Measurements from ENCODE around the gene SYTL2.

The SYTL2 gene

DNA sequence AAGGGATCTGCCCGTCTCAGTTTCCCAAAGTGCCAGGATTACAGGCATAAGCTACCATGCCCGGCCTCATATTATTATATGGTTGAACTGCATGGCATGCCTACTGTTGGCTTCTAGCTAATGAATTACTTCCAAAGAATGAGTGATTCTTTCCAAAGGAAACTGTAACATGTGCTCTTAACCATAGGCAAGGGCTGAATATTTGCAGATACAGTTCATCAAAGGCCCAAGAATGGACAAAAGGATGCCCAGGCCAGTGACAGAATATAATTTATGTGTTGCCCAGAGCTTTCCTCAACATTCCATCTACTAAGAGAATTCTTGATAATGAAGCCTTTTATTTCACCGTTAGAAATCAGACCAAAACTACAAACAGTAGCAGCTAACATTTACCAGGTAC lies 98.0 kb downstream of the SYTL2 start:
- Histone ChIP-seq H3K9me3 (ENCODE audit: control extremely low read depth in 1 of 5, control insufficient read depth in 4 of 5, insufficient read depth in 2 of 5, low read depth in 1 of 5, low read length in 4 of 5) (no peaks in the 10 kb centered on the region), H3K27me3 (replicated peaks in 2 of 5; ENCODE audit: control insufficient read depth in 4 of 5, insufficient read depth in 5 of 5, low read length in 4 of 5) (no peaks in the 10 kb centered on the region), H3K4me1 (ENCODE audit: control extremely low read depth in 1 of 4, control insufficient read depth in 4 of 4, insufficient read depth in 4 of 4, low read length in 3 of 4) (no peaks in the 10 kb centered on the region), H3K27ac (ENCODE audit: insufficient read depth in 1 of 2, low read depth in 1 of 2, low read length in 2 of 2, poor library complexity in 1 of 2, severe bottlenecking in 2 of 2) (no peak overlapping the region), H3K36me3 (ENCODE audit: control insufficient read depth in 4 of 4, insufficient read depth in 4 of 4, low read length in 3 of 4) (no peaks in the 10 kb centered on the region), H3K4me3 (ENCODE audit: control insufficient read depth in 1 of 7, extremely low read depth in 1 of 7, insufficient read depth in 4 of 7, low read depth in 2 of 7, low read length in 6 of 7) (no peak overlapping the region)
- no peak for DNase-seq
- WGBS (ENCODE audit: insufficient coverage), result 100% methylated on average over 3 of the region's 3 CpGs
- POLR2A ChIA-PET, result no interaction called here
- CTCF ChIA-PET, result interaction anchor here (1.0 to 1.2 kb wide), 3 partner anchors 8 to 18 kb away, joined by 3 to 6 read pairs (median 5); no protein-coding TSS in a partner anchor

DNA sequence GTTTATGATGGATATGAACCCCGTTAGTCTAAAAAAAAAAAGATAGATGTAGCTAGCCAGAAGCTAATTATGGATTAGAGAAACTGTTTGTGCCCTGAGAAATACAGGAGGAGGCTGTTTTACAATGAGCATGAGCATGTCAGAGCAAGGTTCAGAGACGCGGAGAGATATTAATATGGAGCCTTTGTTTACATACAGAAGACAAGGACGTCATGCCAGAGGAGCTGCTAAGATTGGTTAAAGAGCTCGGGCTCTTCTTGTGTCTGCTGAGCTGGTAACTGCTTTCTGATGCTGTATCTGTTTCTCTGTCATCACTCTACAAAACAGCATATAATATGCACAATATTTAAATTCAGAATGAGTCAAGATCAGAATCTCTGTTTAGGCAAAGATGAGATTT lies 100.0 kb downstream of the SYTL2 start:
- ChIA-PET CTCF (no interaction called here), POLR2A (no interaction called here)
- no peaks in the 10 kb centered on the region for H3K4me1 ChIP-seq (ENCODE audit: control extremely low read depth in 1 of 4, control insufficient read depth in 4 of 4, insufficient read depth in 4 of 4, low read length in 3 of 4)
- DNase-seq, result no peak
- H3K4me3 ChIP-seq (ENCODE audit: control insufficient read depth in 1 of 7, extremely low read depth in 1 of 7, insufficient read depth in 4 of 7, low read depth in 2 of 7, low read length in 6 of 7), result no peak overlapping the region
- H3K27ac ChIP-seq (ENCODE audit: insufficient read depth in 1 of 2, low read depth in 1 of 2, low read length in 2 of 2, poor library complexity in 1 of 2, severe bottlenecking in 2 of 2), result no peak overlapping the region
- 96% methylated on average over 5 of the region's 5 CpGs for WGBS (ENCODE audit: insufficient coverage)
- H3K36me3 ChIP-seq (ENCODE audit: control insufficient read depth in 4 of 4, insufficient read depth in 4 of 4, low read length in 3 of 4), result no peaks in the 10 kb centered on the region
- H3K27me3 ChIP-seq (replicated peaks in 2 of 5; ENCODE audit: control insufficient read depth in 4 of 5, insufficient read depth in 5 of 5, low read length in 4 of 5), result no peaks in the 10 kb centered on the region
- no peaks in the 10 kb centered on the region for H3K9me3 ChIP-seq (ENCODE audit: control extremely low read depth in 1 of 5, control insufficient read depth in 4 of 5, insufficient read depth in 2 of 5, low read depth in 1 of 5, low read length in 4 of 5)

DNA sequence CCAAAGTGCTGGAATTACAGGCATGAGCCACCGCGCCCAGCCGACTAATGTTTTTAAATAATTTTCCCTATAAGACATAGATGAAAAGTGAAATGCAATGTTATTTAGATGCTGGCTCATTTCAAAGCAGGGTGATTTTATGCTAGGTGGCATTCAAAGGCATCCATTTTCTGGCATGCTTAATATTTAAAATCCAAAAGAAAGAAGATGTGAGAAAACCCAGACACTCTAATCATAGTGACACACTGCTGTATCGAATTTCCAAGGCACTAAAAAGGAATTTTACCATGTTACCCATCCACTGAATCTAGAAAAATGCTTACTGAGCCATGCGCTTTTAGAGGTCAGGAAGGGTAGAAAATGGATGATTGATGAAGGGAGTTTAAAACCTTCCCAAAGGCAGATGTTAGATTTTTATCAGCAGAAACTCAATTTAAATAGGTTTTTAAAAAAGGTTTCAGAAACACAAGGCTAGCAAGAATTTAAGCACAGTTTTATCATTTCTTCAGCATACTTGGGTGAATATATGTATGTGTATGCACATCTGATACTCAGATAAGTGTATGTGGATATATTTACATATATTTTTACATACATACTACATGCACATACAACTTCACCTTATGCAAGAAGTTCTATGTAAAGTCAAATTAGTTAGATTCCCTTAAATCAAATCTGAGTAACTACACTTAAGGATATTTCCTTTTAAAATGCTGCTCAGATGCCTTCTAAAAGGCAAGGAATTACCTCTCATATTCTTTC lies 100.8 kb downstream of the SYTL2 start:
- Histone ChIP-seq H3K9me3 (ENCODE audit: control extremely low read depth in 1 of 5, control insufficient read depth in 4 of 5, insufficient read depth in 2 of 5, low read depth in 1 of 5, low read length in 4 of 5) (no peaks in the 10 kb centered on the region), H3K36me3 (ENCODE audit: control insufficient read depth in 4 of 4, insufficient read depth in 4 of 4, low read length in 3 of 4) (no peaks in the 10 kb centered on the region), H3K27me3 (replicated peaks in 2 of 5; ENCODE audit: control insufficient read depth in 4 of 5, insufficient read depth in 5 of 5, low read length in 4 of 5) (no peaks in the 10 kb centered on the region), H3K4me1 (ENCODE audit: control extremely low read depth in 1 of 4, control insufficient read depth in 4 of 4, insufficient read depth in 4 of 4, low read length in 3 of 4) (no peaks in the 10 kb centered on the region), H3K4me3 (ENCODE audit: control insufficient read depth in 1 of 7, extremely low read depth in 1 of 7, insufficient read depth in 4 of 7, low read depth in 2 of 7, low read length in 6 of 7) (no peak overlapping the region), H3K27ac (ENCODE audit: insufficient read depth in 1 of 2, low read depth in 1 of 2, low read length in 2 of 2, poor library complexity in 1 of 2, severe bottlenecking in 2 of 2) (no peak overlapping the region)
- CTCF ChIA-PET, result no interaction called here
- POLR2A ChIA-PET, result no interaction called here
- no CpG with 5 or more reads among the region's 5 CpGs for WGBS (ENCODE audit: insufficient coverage)
- DNase-seq, result no peak

DNA sequence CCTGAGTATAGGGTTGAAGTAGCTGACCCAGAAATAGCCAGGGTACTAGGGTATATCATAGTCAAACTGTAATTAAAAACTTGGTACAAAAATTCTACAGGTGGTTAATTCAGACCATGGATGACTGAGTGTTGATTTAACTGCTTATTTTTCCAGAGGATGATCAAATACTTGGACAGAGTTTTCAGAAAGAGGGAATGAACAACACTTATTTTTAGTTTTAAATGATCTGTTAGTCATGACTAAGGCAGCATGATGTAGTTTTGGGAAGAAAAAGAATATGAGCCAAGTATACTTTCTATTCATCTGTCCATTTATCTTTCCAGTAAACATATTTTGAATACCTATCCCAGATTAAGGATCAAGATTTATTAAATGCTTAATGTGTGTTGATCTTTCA lies 105.1 kb downstream of the SYTL2 start:
- POLR2A ChIA-PET, result no interaction called here
- Histone ChIP-seq H3K27ac (ENCODE audit: insufficient read depth in 1 of 2, low read depth in 1 of 2, low read length in 2 of 2, poor library complexity in 1 of 2, severe bottlenecking in 2 of 2) (no peak overlapping the region), H3K9me3 (ENCODE audit: control extremely low read depth in 1 of 5, control insufficient read depth in 4 of 5, insufficient read depth in 2 of 5, low read depth in 1 of 5, low read length in 4 of 5) (no peaks in the 10 kb centered on the region), H3K4me3 (ENCODE audit: control insufficient read depth in 1 of 7, extremely low read depth in 1 of 7, insufficient read depth in 4 of 7, low read depth in 2 of 7, low read length in 6 of 7) (no peak overlapping the region), H3K27me3 (replicated peaks in 2 of 5; ENCODE audit: control insufficient read depth in 4 of 5, insufficient read depth in 5 of 5, low read length in 4 of 5) (no peaks in the 10 kb centered on the region), H3K4me1 (ENCODE audit: control extremely low read depth in 1 of 4, control insufficient read depth in 4 of 4, insufficient read depth in 4 of 4, low read length in 3 of 4) (peaks cover 0 to under 1% (median 0%) of the 10 kb centered on the region in 4 experiments), H3K36me3 (ENCODE audit: control insufficient read depth in 4 of 4, insufficient read depth in 4 of 4, low read length in 3 of 4) (no peaks in the 10 kb centered on the region)
- DNase-seq, result no peak
- CTCF ChIA-PET, result interaction anchor here (1.5 kb wide), 1 partner anchor 8 kb away, joined by 5 read pairs; no protein-coding TSS in a partner anchor

DNA sequence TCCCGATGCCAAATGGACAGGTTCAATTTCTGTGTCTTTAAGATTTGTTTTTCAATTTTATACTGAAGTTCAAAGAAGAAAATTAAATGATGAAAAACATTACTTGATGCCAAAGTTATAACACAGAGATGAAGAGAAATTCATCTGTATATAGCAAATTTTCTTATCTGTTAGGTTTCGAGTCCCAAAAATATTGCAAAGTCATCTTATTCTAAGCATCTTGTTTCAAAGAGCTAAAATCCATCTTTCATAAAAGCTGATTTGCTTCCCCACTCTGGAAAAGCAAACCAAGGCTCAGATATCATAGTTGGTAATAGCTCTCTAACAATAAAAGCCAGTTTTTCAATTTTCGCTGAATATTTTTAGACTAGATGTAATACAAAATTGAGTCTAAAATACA lies 106.0 kb downstream of the SYTL2 start:
- Histone ChIP-seq H3K9me3 (ENCODE audit: control extremely low read depth in 1 of 5, control insufficient read depth in 4 of 5, insufficient read depth in 2 of 5, low read depth in 1 of 5, low read length in 4 of 5) (no peaks in the 10 kb centered on the region), H3K27me3 (replicated peaks in 2 of 5; ENCODE audit: control insufficient read depth in 4 of 5, insufficient read depth in 5 of 5, low read length in 4 of 5) (no peaks in the 10 kb centered on the region), H3K36me3 (ENCODE audit: control insufficient read depth in 4 of 4, insufficient read depth in 4 of 4, low read length in 3 of 4) (no peaks in the 10 kb centered on the region), H3K27ac (ENCODE audit: insufficient read depth in 1 of 2, low read depth in 1 of 2, low read length in 2 of 2, poor library complexity in 1 of 2, severe bottlenecking in 2 of 2) (no peak overlapping the region), H3K4me3 (ENCODE audit: control insufficient read depth in 1 of 7, extremely low read depth in 1 of 7, insufficient read depth in 4 of 7, low read depth in 2 of 7, low read length in 6 of 7) (no peak overlapping the region), H3K4me1 (ENCODE audit: control extremely low read depth in 1 of 4, control insufficient read depth in 4 of 4, insufficient read depth in 4 of 4, low read length in 3 of 4) (peaks cover 4 to 8% (median 7%) of the 10 kb centered on the region in 4 experiments)
- ChIA-PET POLR2A (no interaction called here), CTCF (interaction anchor here (1.5 kb wide), 1 partner anchor 9 kb away, joined by 5 read pairs; no protein-coding TSS in a partner anchor)
- WGBS (ENCODE audit: insufficient coverage), result 80% methylated on average over 1 of the region's 3 CpGs
- no peak for DNase-seq

DNA sequence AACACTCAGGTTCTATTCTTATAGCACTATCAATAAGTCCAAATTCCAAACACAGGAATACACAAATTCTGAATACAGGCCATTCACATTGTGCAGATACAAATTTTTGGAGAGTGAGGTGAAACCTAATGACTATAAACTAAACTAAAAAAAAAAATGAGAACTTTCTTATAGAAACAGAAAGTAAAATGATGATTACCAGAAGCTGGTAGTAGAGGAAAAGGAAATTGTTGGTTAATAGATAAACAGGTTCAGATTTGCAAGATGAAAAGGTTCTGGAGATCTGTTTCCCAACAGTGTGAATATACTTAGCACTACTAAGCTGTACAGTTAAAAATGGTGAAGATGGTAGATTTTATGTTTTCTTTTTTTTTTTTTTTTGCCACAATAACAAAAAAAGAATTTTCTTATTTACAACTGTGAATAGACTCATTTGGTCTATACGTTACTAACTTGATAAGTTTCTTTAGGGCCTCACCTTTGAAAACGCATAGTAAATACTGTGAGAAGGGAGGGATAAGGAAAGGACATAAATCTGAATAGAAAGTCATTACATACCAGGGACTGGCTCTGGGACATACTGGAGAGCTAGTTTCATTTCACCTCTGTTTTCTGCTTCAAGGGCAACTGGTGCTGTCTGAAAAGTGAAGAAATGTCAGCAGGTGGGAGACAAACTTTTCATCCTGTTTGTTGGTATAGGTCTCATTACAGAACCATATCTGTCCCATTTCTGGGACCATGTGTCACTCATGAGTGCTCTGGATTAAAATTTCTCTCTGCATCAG lies 110.8 kb downstream of the SYTL2 start:
- POLR2A ChIA-PET, result interaction anchor here (0.6 kb wide), 2 partner anchors 72 to 121 kb away, joined by 3 to 4 read pairs; no protein-coding TSS in a partner anchor
- Histone ChIP-seq H3K36me3 (ENCODE audit: control insufficient read depth in 4 of 4, insufficient read depth in 4 of 4, low read length in 3 of 4) (no peaks in the 10 kb centered on the region), H3K4me1 (ENCODE audit: control extremely low read depth in 1 of 4, control insufficient read depth in 4 of 4, insufficient read depth in 4 of 4, low read length in 3 of 4) (peaks cover 6 to 14% (median 11%) of the 10 kb centered on the region in 4 experiments), H3K4me3 (ENCODE audit: control insufficient read depth in 1 of 7, extremely low read depth in 1 of 7, insufficient read depth in 4 of 7, low read depth in 2 of 7, low read length in 6 of 7) (peak overlapping the region in 1 of 7 experiments; percentile 40), H3K9me3 (ENCODE audit: control extremely low read depth in 1 of 5, control insufficient read depth in 4 of 5, insufficient read depth in 2 of 5, low read depth in 1 of 5, low read length in 4 of 5) (no peaks in the 10 kb centered on the region), H3K27ac (ENCODE audit: insufficient read depth in 1 of 2, low read depth in 1 of 2, low read length in 2 of 2, poor library complexity in 1 of 2, severe bottlenecking in 2 of 2) (no peak overlapping the region), H3K27me3 (replicated peaks in 2 of 5; ENCODE audit: control insufficient read depth in 4 of 5, insufficient read depth in 5 of 5, low read length in 4 of 5) (no peaks in the 10 kb centered on the region)
- DNase-seq, result peak; percentile 58 to 86 (median 76)
- WGBS (ENCODE audit: insufficient coverage), result 83% methylated on average over 1 of the region's 2 CpGs
- CTCF ChIA-PET, result interaction anchor here (0.6 to 1.4 kb wide), 4 partner anchors 46 to 146 kb away, joined by 3 to 6 read pairs (median 4); no protein-coding TSS in a partner anchor

DNA sequence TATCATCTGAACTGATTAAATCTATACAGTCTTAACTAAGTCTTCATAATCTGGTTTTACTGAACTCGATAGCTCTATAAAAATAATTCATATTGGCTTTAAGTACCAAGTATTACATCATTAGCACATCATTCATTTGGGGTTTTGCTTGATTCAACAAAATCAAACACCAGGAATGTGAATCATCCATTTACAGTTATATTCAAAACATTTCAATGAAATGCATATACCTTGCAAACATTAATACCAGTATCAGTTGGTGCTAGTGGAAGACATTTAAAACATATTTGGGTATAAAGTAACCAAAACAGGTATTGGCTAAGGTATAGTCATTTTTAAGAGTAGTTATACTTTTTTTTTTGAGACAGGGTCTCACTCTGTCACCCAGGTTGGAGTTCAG lies 112.7 kb downstream of the SYTL2 start:
- WGBS (ENCODE audit: insufficient coverage), result 100% methylated on average over 1 of the region's 1 CpG
- Histone ChIP-seq H3K36me3 (ENCODE audit: control insufficient read depth in 4 of 4, insufficient read depth in 4 of 4, low read length in 3 of 4) (no peaks in the 10 kb centered on the region), H3K27me3 (replicated peaks in 2 of 5; ENCODE audit: control insufficient read depth in 4 of 5, insufficient read depth in 5 of 5, low read length in 4 of 5) (no peaks in the 10 kb centered on the region), H3K27ac (ENCODE audit: insufficient read depth in 1 of 2, low read depth in 1 of 2, low read length in 2 of 2, poor library complexity in 1 of 2, severe bottlenecking in 2 of 2) (no peak overlapping the region), H3K4me3 (ENCODE audit: control insufficient read depth in 1 of 7, extremely low read depth in 1 of 7, insufficient read depth in 4 of 7, low read depth in 2 of 7, low read length in 6 of 7) (no peak overlapping the region), H3K4me1 (ENCODE audit: control extremely low read depth in 1 of 4, control insufficient read depth in 4 of 4, insufficient read depth in 4 of 4, low read length in 3 of 4) (peaks cover 6 to 14% (median 11%) of the 10 kb centered on the region in 4 experiments), H3K9me3 (ENCODE audit: control extremely low read depth in 1 of 5, control insufficient read depth in 4 of 5, insufficient read depth in 2 of 5, low read depth in 1 of 5, low read length in 4 of 5) (no peaks in the 10 kb centered on the region)
- POLR2A ChIA-PET, result no interaction called here
- no peak for DNase-seq
- CTCF ChIA-PET, result interaction anchor here (0.9 to 1.4 kb wide), 3 partner anchors 13 to 125 kb away, joined by 3 read pairs; no protein-coding TSS in a partner anchor

All from common myeloid progenitor, CD34-positive (primary cell).